Measurements from ENCODE around the gene SPANXA2.

- TF ChIP-seq EZH2 (IDR thresholded peaks at IDR 0.05; ENCODE audit: insufficient read depth, low read length) (no peak), CTCF (IDR thresholded peaks at IDR 0.05; ENCODE audit: insufficient read depth, low read depth, low read length) (no peak)
These were observed 19.6 kb downstream of the SPANXA2 start for GRCh38 chrX:141609111-141609510.
